ENCODE data around the gene GEMIN5.

GEMIN5 gene

DNA sequence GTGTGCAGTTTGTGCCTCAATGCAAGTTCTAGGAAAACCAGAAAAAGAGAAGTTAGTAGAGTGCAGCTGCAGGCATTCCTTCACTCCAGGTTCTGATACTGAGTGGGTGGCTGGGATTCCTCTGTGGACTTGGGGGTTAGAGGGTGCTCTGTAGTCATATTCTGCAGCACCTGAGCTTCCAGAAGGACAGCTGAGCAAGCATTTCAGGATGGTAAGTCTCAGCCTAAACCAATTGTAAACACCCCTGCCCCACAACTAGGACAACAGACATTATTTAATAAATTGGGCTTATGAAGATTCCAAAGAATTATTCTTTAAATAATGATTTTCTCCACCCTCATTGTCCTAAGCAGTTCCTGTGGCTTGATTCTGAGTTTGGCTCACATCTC is 96.7 kb downstream of the GEMIN5 start:
- DNase-seq, result no peak

DNA sequence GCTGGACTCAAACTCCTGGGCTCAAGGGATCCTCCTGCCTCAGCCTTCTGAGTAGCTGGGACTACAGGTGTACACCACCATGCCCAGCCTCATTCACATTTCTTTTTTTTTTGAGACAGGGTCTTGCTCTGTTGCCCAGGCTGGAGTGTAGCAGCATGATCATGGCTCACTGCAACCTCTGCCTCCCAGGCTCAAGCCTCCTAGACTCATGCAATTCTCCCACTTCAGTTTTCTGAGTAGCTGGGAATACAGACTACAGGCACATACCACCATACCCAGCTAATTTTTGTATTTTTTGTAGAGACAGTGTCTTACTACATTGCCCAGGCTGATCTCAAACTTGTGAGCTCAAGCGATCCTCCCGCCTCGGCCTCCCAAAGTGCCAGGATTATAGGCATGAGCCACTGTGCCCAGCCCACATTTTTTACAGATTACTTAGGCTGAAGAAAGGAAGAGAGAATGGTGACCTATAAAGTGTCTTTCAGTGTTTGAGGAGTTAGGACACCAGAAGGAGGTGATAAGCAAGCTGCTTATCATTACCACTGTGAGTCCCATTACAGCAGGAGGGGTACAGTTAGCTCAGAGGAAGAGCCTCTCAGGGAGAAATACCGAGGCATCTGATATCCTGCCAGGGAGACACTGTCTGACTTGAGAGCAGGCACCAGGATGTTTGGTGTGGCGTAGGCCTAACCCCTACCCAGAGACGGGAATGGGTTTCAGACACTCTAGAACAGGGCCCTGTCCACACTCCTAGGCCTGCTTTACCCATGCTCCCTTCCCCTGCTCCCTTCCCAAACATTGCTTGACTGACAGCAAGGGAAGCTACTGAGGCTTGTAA is 97.4 kb downstream of the GEMIN5 start:
- DNase-seq, result no peak

All from activated T-cell treated with anti-CD3 and anti-CD28 coated beads for 4 hours (primary cell).